HG03469 (cell line): ENCODE measurements around the gene TNIP2.
A peak's percentile ranks its signal among the peaks of the same experiment; 100 is the strongest.
"Not testable (repeated sequence)": the region's sequence is repeated elsewhere in the genome, so short reads cannot be mapped to it uniquely, and the experiment has no call there.

ENCODE experiments used
- ATAC-seq: cut with Tn5 transposase; IDR thresholded peaks from one replicate; pipeline ENCODE4 v1.9.1; 2021; ENCODE audit warnings: mild to moderate bottlenecking, moderate library complexity, moderate number of reproducible peaks; ENCODE audit not compliant: unreplicated experiment

Gene TNIP2

GRCh38 chr4:2745981-2746806 is 9.9 kb downstream of the TNIP2 start:
- ATAC-seq, result peak; percentile 68

- ATAC-seq, result no peak
Observed at GRCh38 chr4:2745516-2745915, 10.6 kb downstream of the TNIP2 start.

- no peak for ATAC-seq
Observed at GRCh38 chr4:2744576-2745270, 11.4 kb downstream of the TNIP2 start.

- ATAC-seq, result no peak
Observed at GRCh38 chr4:2743518-2744445, 12.4 kb downstream of the TNIP2 start.

- ATAC-seq, result no peak
Observed at GRCh38 chr4:2742823-2743517, 13.2 kb downstream of the TNIP2 start.

- no peak for ATAC-seq
Observed at GRCh38 chr4:2742081-2742822, 13.9 kb downstream of the TNIP2 start.

GRCh38 chr4:2741626-2742025 is 14.5 kb downstream of the TNIP2 start:
- no peak for ATAC-seq

- ATAC-seq, result not testable (repeated sequence)
Observed at GRCh38 chr4:2738296-2738695, 17.8 kb downstream of the TNIP2 start.

- no peak for ATAC-seq
Observed at GRCh38 chr4:2735869-2736268, 20.3 kb downstream of the TNIP2 start.

GRCh38 chr4:2734612-2735011 is 21.5 kb downstream of the TNIP2 start:
- no peak for ATAC-seq

GRCh38 chr4:2733844-2734574 is 22.1 kb downstream of the TNIP2 start:
- no peak for ATAC-seq

GRCh38 chr4:2733001-2733843 is 22.9 kb downstream of the TNIP2 start:
- no peak for ATAC-seq

GRCh38 chr4:2732526-2732925 is 23.6 kb downstream of the TNIP2 start:
- ATAC-seq, result no peak

- no peak for ATAC-seq
Observed at GRCh38 chr4:2731907-2732317, 24.2 kb downstream of the TNIP2 start.

GRCh38 chr4:2729533-2729875 is 26.6 kb downstream of the TNIP2 start:
- no peak for ATAC-seq

- ATAC-seq, result no peak
Observed at GRCh38 chr4:2728806-2729532, 27.2 kb downstream of the TNIP2 start.

GRCh38 chr4:2728221-2728620 is 27.9 kb downstream of the TNIP2 start:
- no peak for ATAC-seq

- ATAC-seq, result not testable (repeated sequence)
Observed at GRCh38 chr4:2726881-2727280, 29.3 kb downstream of the TNIP2 start.
